GM23248 (cell line): ENCODE measurements around the gene TENM3. TPM values are rescaled to one million over a fixed set of nuclear protein-coding genes. Genes with fewer than 3 reads are reported as not detected.
"Not testable (repeated sequence)": the region's sequence is repeated elsewhere in the genome, so short reads cannot be mapped to it uniquely, and the experiment has no call there.

Experiments
- DNase-seq: peaks from one replicate; pipeline ENCODE4 v3.0.0-alpha.2; 2015
- H2AFZ ChIP-seq: fragments of 200-600 bp; sonication (generic); 2 replicates; pipeline ENCODE4 v1.6.1; 2016; ENCODE audit warnings: antibody characterized with exemption
- H3F3A ChIP-seq: fragments of 200-600 bp; sonication (generic); 2 replicates; pipeline ENCODE4 v1.6.1; 2016; ENCODE audit warnings: mild to moderate bottlenecking, antibody characterized with exemption, mixed run types; ENCODE audit not compliant: insufficient read depth
- H3K27ac ChIP-seq: fragments of 200-600 bp; sonication (generic); 2 replicates; pipeline ENCODE4 v1.5.1; 2016; ENCODE audit warnings: mild to moderate bottlenecking
- H3K27me3 ChIP-seq: fragments of 200-600 bp; sonication (generic); replicated peaks from 2 replicates; pipeline ENCODE4 v1.6.1; 2016; ENCODE audit warnings: mild to moderate bottlenecking; ENCODE audit not compliant: insufficient read depth
- H3K36me3 ChIP-seq: fragments of 200-600 bp; sonication (generic); 2 replicates; pipeline ENCODE4 v1.6.1; 2016; ENCODE audit warnings: low read depth, mild to moderate bottlenecking
- H3K4me1 ChIP-seq: fragments of 200-600 bp; sonication (generic); 2 replicates; pipeline ENCODE4 v1.6.1; 2016; ENCODE audit warnings: mild to moderate bottlenecking; ENCODE audit not compliant: insufficient read depth
- H3K4me2 ChIP-seq: fragments of 200-600 bp; sonication (generic); one replicate; pipeline ENCODE4 v1.6.1; 2016; ENCODE audit warnings: mild to moderate bottlenecking; ENCODE audit not compliant: unreplicated experiment
- H3K4me3 ChIP-seq: fragments of 200-600 bp; sonication (generic); 2 replicates; pipeline ENCODE4 v1.5.1; 2016; ENCODE audit warnings: mild to moderate bottlenecking
- H3K79me2 ChIP-seq: fragments of 200-600 bp; sonication (generic); 2 replicates; pipeline ENCODE4 v1.6.1; 2016; ENCODE audit warnings: mild to moderate bottlenecking; ENCODE audit not compliant: insufficient read depth
- H3K9ac ChIP-seq: fragments of 200-600 bp; sonication (generic); 2 replicates; pipeline ENCODE4 v1.6.1; 2016; ENCODE audit warnings: mild to moderate bottlenecking
- H3K9me2 ChIP-seq: fragments of 200-600 bp; sonication (generic); 2 replicates; pipeline ENCODE4 v1.6.1; 2016; ENCODE audit warnings: mixed run types, mild to moderate bottlenecking, moderate library complexity; ENCODE audit not compliant: insufficient read depth
- H3K9me3 ChIP-seq: fragments of 200-600 bp; sonication (generic); one replicate; pipeline ENCODE4 v1.6.1; 2017; ENCODE audit warnings: low read depth
- H4K20me1 ChIP-seq: fragments of 200-600 bp; sonication (generic); 2 replicates; pipeline ENCODE4 v1.6.0; 2016; ENCODE audit not compliant: insufficient read depth
- EZH2 ChIP-seq: fragments of 200-600 bp; sonication (generic); IDR thresholded peaks from 2 replicates; pipeline ENCODE4 v1.6.1; 2018; ENCODE audit warnings: antibody characterized with exemption, mild to moderate bottlenecking; ENCODE audit not compliant: insufficient read depth, poor library complexity, severe bottlenecking
- EZH2phosphoT487 ChIP-seq: fragments of 200-600 bp; sonication (generic); IDR thresholded peaks from 2 replicates; pipeline ENCODE4 v1.6.1; 2018; ENCODE audit warnings: antibody characterized with exemption, moderate library complexity, mild to moderate bottlenecking, low read depth; ENCODE audit not compliant: insufficient read depth
- WGBS, 2 experiments: methylation state at CpG; one replicate each; pipeline ENCODE4 v1.1.6; 2015 to 2017; ENCODE audit warnings: low lambda C conversion rate in 2 of 2, low coverage in 1 of 2; ENCODE audit errors: missing lambda C conversion rate in 2 of 2; 5-methylcytosine and 5-hydroxymethylcytosine counted together
- in situ Hi-C: fragments of 300-500 bp; cut with MboI; formaldehyde crosslinking; loops from 2 replicates; pipeline ENCODE4 v1.15.0; 2020
- polyA plus RNA-seq: library from polyadenylated mRNA; unstranded; fragments of >200 nt; fragmentation: Nextera tagmentation; extraction: Ambion mirVana; gene quantifications from 2 replicates; pipeline ENCODE4 v1.2.1, GENCODE V29; 2016
- total RNA-seq: library from RNA; depleted of rRNA; stranded (reverse); fragments of >200 nt; shearing (Covaris generic); gene quantifications from 2 replicates; pipeline ENCODE4 v1.2.3, GENCODE V29; 2014

TENM3 gene
- total and polyA plus RNA-seq, 2 experiments from 2014 or later, result 0.83 to 8.1 TPM

GRCh38 chr4:182385897-182386296 is 142.7 kb downstream of the TENM3 start:
- no peak overlapping the region for H2AFZ ChIP-seq
- H3K9ac ChIP-seq, result no peak overlapping the region
- 24 to 36% methylated on average over 2 of the region's 2 CpGs for WGBS, 2 experiments
- no peak for DNase-seq
- no peak for TF ChIP-seq EZH2
- TF ChIP-seq EZH2phosphoT487, result no peak
- no peaks in the 10 kb centered on the region for H3K9me3 ChIP-seq
- H3F3A ChIP-seq, result no peaks in the 10 kb centered on the region
- in situ Hi-C loops, result no loop called here
- H3K4me2 ChIP-seq, result no peak overlapping the region
- no peak overlapping the region for H3K4me3 ChIP-seq
- no peaks in the 10 kb centered on the region for H3K9me2 ChIP-seq
- H3K27me3 ChIP-seq, result no peaks in the 10 kb centered on the region
- H3K4me1 ChIP-seq, result no peaks in the 10 kb centered on the region
- no peaks in the 10 kb centered on the region for H4K20me1 ChIP-seq
- H3K36me3 ChIP-seq, result no peaks in the 10 kb centered on the region
- no peaks in the 10 kb centered on the region for H3K79me2 ChIP-seq
- H3K27ac ChIP-seq, result no peak overlapping the region

GRCh38 chr4:182386576-182386975 is 143.4 kb downstream of the TENM3 start:
- H4K20me1 ChIP-seq, H3K79me2 ChIP-seq, H3K9ac ChIP-seq, DNase-seq, H3K9me2 ChIP-seq, in situ Hi-C loops, H3K27me3 ChIP-seq, H2AFZ ChIP-seq, H3K27ac ChIP-seq, H3F3A ChIP-seq, H3K4me3 ChIP-seq, H3K4me2 ChIP-seq, H3K4me1 ChIP-seq, H3K9me3 ChIP-seq, H3K36me3 ChIP-seq: not testable (repeated sequence)
- 88 to 93% methylated on average over 18 to 35 of the region's 35 CpGs for WGBS, 2 experiments

DNA sequence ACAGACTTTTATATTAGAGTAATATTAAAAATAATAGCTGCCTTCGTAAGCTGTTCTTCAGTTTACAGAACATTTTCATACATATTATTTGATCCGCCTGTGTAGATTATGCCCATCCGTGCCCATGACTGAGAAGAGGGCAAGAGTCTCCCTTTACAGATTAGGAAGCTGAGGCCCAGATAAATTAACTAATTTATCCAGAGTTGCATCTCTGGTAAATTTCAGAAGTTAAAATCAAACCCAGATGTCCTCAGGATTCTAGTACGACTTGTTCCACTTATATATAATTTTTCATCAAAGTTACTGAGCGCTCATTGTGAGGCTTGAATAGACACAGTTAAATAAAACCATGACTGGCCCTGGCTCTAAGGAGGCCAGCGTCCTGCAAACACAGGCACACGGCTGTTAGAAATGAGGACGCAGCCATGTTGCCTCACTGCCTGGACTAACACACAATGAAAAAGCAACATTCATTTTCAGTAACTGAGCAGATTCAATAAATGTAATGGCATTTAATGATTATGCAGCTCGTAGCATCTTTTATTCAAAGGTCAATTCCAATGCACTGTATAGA is 148.0 kb downstream of the TENM3 start:
- no peak overlapping the region for H3K4me2 ChIP-seq
- DNase-seq, result no peak
- TF ChIP-seq EZH2 (no peak), EZH2phosphoT487 (no peak)
- no peaks in the 10 kb centered on the region for H3F3A ChIP-seq
- 24 to 28% methylated on average over 9 of the region's 9 CpGs for WGBS, 2 experiments
- no peaks in the 10 kb centered on the region for H3K9me2 ChIP-seq
- H3K4me1 ChIP-seq, result no peaks in the 10 kb centered on the region
- H3K27me3 ChIP-seq, result no peaks in the 10 kb centered on the region
- no peak overlapping the region for H3K4me3 ChIP-seq
- no peaks in the 10 kb centered on the region for H3K79me2 ChIP-seq
- H3K27ac ChIP-seq, result no peak overlapping the region
- no peaks in the 10 kb centered on the region for H3K9me3 ChIP-seq
- no peaks in the 10 kb centered on the region for H4K20me1 ChIP-seq
- no peak overlapping the region for H3K9ac ChIP-seq
- in situ Hi-C loops, result no loop called here
- no peaks in the 10 kb centered on the region for H3K36me3 ChIP-seq
- no peak overlapping the region for H2AFZ ChIP-seq

- no peaks in the 10 kb centered on the region for H3K9me3 ChIP-seq
- 51 to 59% methylated on average over 3 of the region's 3 CpGs for WGBS, 2 experiments
- H3K27ac ChIP-seq, result no peak overlapping the region
- no peaks in the 10 kb centered on the region for H3K27me3 ChIP-seq
- no peaks in the 10 kb centered on the region for H3F3A ChIP-seq
- in situ Hi-C loops, result no loop called here
- H3K36me3 ChIP-seq, result no peaks in the 10 kb centered on the region
- H3K79me2 ChIP-seq, result no peaks in the 10 kb centered on the region
- TF ChIP-seq EZH2, result no peak
- no peak for TF ChIP-seq EZH2phosphoT487
- no peaks in the 10 kb centered on the region for H4K20me1 ChIP-seq
- H3K9me2 ChIP-seq, result no peaks in the 10 kb centered on the region
- no peaks in the 10 kb centered on the region for H3K4me1 ChIP-seq
- H3K4me3 ChIP-seq, result no peak overlapping the region
- no peak for DNase-seq
- no peak overlapping the region for H3K9ac ChIP-seq
- H3K4me2 ChIP-seq, result no peak overlapping the region
- H2AFZ ChIP-seq, result no peak overlapping the region
These were observed 151.0 kb downstream of the TENM3 start for GRCh38 chr4:182394181-182394580.

- no peaks in the 10 kb centered on the region for H3K79me2 ChIP-seq
- H3K4me2 ChIP-seq, result no peak overlapping the region
- H3K9me3 ChIP-seq, result no peaks in the 10 kb centered on the region
- no peaks in the 10 kb centered on the region; the same call in 1 of the 2 replicates for H3K4me1 ChIP-seq
- H3K9ac ChIP-seq, result no peak overlapping the region
- H3F3A ChIP-seq, result no peaks in the 10 kb centered on the region
- no peak overlapping the region for H2AFZ ChIP-seq
- no peaks in the 10 kb centered on the region for H4K20me1 ChIP-seq
- no peak overlapping the region for H3K4me3 ChIP-seq
- no peak for DNase-seq
- H3K9me2 ChIP-seq, result no peaks in the 10 kb centered on the region
- H3K36me3 ChIP-seq, result no peaks in the 10 kb centered on the region
- WGBS, 2 experiments, result 9 to 17% methylated on average over 1 of the region's 1 CpG
- in situ Hi-C loops, result no loop called here
- no peaks in the 10 kb centered on the region for H3K27me3 ChIP-seq
- TF ChIP-seq EZH2 (no peak), EZH2phosphoT487 (no peak)
- no peak overlapping the region for H3K27ac ChIP-seq
These were observed 156.9 kb downstream of the TENM3 start for GRCh38 chr4:182400081-182400480.
